ENCODE results near the gene RRAS2. TPM values are rescaled to one million over a fixed set of nuclear protein-coding genes. Genes with fewer than 3 reads are reported as not detected.

RRAS2 gene
- total RNA-seq, 4 donors from 2014 or later, result 44.0 to 110 (median 69.5) TPM

- TF ChIP-seq EP300 (IDR thresholded peaks at IDR 0.05), result no peak
- no peak for TF ChIP-seq POLR2AphosphoS5 (IDR thresholded peaks at IDR 0.05)
- TF ChIP-seq, protein P1, sequence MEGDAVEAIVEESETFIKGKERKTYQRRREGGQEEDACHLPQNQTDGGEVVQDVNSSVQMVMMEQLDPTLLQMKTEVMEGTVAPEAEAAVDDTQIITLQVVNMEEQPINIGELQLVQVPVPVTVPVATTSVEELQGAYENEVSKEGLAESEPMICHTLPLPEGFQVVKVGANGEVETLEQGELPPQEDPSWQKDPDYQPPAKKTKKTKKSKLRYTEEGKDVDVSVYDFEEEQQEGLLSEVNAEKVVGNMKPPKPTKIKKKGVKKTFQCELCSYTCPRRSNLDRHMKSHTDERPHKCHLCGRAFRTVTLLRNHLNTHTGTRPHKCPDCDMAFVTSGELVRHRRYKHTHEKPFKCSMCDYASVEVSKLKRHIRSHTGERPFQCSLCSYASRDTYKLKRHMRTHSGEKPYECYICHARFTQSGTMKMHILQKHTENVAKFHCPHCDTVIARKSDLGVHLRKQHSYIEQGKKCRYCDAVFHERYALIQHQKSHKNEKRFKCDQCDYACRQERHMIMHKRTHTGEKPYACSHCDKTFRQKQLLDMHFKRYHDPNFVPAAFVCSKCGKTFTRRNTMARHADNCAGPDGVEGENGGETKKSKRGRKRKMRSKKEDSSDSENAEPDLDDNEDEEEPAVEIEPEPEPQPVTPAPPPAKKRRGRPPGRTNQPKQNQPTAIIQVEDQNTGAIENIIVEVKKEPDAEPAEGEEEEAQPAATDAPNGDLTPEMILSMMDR (IDR thresholded peaks at IDR 0.05), result no peak
- Histone ChIP-seq H3K9me3 (no peaks in the 10 kb centered on the region), H3K27me3 (no peaks in the 10 kb centered on the region), H3K36me3 (no peaks in the 10 kb centered on the region), H3K27ac (no peak overlapping the region), H3K4me1 (peaks cover 4 to 66% (median 13%) of the 10 kb centered on the region in 3 donors), H3K4me3 (no peak overlapping the region)
- no peak for ATAC-seq
- 85 to 91% methylated on average over 4 of the region's 4 CpGs for WGBS, 2 donors (ENCODE audit: low coverage in 1 of 2)
Measured at GRCh38 chr11:14309425-14310192, 49.4 kb downstream of the RRAS2 start.

DNA sequence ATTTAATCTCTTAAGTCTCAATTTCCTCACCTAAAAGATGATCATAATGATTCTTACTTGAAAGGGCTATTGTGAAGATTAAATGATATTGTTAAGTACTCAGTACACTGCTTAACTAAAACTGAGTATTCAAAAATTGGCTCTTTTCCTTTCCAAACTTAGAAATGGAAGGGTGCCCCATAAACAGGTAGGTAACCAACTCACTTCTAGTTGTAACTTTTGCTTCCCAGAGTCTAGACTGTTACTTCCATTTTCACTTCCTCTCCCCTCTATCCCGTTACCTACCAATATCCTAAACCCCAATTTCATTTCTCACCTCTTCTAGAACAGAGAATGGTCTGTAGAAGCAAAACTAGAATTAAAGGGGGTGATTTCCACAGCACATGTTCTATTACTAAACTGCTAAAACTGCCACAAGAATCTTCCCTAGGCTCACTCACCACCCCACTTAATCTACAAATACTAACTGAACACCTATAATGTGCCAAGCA is 50.0 kb downstream of the RRAS2 start:
- H3K27ac ChIP-seq, result no peak overlapping the region
- H3K9me3 ChIP-seq, result no peaks in the 10 kb centered on the region
- peaks cover 4 to 66% (median 9%) of the 10 kb centered on the region in 3 donors for H3K4me1 ChIP-seq
- ATAC-seq, result no peak
- TF ChIP-seq, protein P1 (IDR thresholded peaks at IDR 0.05), result no peak
- H3K36me3 ChIP-seq, result no peaks in the 10 kb centered on the region
- WGBS, 2 donors (ENCODE audit: low coverage in 1 of 2), result 75 to 100% methylated on average over 1 of the region's 1 CpG
- no peaks in the 10 kb centered on the region for H3K27me3 ChIP-seq
- no peak overlapping the region for H3K4me3 ChIP-seq

DNA sequence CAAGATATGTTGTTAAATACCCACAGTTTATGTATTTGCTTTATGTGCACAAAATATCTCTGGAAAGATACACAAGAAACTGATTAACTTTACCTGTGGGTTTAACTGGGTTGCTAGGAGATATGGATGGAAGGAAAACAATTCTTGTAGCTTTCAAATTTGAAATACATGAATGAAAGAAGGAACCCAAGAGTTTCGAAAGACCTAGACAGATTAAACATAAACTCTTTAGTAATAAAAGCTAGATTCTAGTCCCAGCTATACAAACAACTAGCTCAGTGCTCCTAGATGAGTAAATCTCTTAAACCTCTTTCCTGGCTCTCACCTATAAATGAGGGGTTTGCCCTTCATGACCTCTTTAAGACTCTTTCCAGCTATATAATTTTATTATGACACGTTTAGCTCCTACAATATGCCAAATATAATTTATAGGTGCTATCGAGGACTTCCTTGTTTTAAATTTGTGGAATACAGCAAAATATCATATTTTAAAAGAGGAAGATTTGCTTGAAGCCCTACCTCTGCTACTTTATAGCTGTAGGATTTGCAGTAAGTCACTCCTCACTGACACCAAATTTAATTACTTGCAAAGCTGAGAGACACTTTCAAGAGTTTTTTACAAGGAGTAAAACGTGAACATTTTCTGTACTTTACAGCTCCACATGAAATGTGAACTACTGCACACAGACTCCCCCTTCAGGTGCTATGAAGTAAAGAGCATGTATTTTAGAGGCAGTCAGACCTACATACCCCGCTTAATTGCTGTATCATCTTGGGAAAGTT is 50.7 kb downstream of the RRAS2 start:
- peaks cover 2 to 60% (median 9%) of the 10 kb centered on the region in 3 donors for H3K4me1 ChIP-seq
- H3K27me3 ChIP-seq, result no peaks in the 10 kb centered on the region
- no peaks in the 10 kb centered on the region for H3K36me3 ChIP-seq
- no peak overlapping the region for H3K27ac ChIP-seq
- no peak for TF ChIP-seq EP300 (IDR thresholded peaks at IDR 0.05)
- no peak for TF ChIP-seq POLR2AphosphoS5 (IDR thresholded peaks at IDR 0.05)
- TF ChIP-seq, protein P1 (IDR thresholded peaks at IDR 0.05), result peak; percentile 25 to 53 (median 52)
- WGBS, 2 donors (ENCODE audit: low coverage in 1 of 2), result 33 to 35% methylated on average over 5 of the region's 5 CpGs
- no peak overlapping the region for H3K4me3 ChIP-seq
- H3K9me3 ChIP-seq, result no peaks in the 10 kb centered on the region
- ATAC-seq, result no peak

DNA sequence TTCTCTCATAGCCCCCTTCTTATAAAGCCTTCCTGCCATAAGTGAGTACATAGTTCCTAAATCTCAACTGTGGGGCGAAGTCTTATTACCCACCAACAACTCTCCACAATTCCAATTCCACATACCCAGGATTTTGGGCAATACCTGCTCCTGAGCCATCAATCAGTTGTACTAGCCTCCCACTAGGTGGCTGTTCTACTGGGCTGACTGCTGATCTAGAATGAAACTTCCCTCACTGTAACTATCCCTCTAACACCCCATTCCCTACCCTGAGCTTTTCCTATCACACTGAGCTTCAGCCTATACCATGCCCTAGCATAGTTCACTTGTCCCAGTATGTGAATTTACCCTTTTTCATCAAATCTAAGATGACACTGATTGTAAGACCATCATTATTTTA is 52.5 kb downstream of the RRAS2 start:
- ATAC-seq, result no peak
- peaks cover 0 to 43% (median 2%) of the 10 kb centered on the region in 3 donors for H3K4me1 ChIP-seq
- H3K36me3 ChIP-seq, result no peaks in the 10 kb centered on the region
- TF ChIP-seq POLR2A (IDR thresholded peaks at IDR 0.05), result no peak
- TF ChIP-seq POLR2AphosphoS5 (IDR thresholded peaks at IDR 0.05), result no peak
- TF ChIP-seq, protein P1 (IDR thresholded peaks at IDR 0.05), result no peak
- TF ChIP-seq EP300 (IDR thresholded peaks at IDR 0.05), result no peak
- WGBS, 2 donors (ENCODE audit: low coverage in 1 of 2), result 92% methylated on average over 1 of the region's 1 CpG; no CpG with 5 or more reads in 1 of the 2 donors
- no peak overlapping the region for H3K4me3 ChIP-seq
- no peak overlapping the region for H3K27ac ChIP-seq
- H3K9me3 ChIP-seq, result no peaks in the 10 kb centered on the region
- H3K27me3 ChIP-seq, result no peaks in the 10 kb centered on the region

Data from gastroesophageal sphincter (tissue), 4 donors.